BE2C (cell line): Measurements from ENCODE around the gene R3HDM2.
"Not testable (repeated sequence)": the region's sequence is repeated elsewhere in the genome, so short reads cannot be mapped to it uniquely, and the experiment has no call there.

ENCODE experiments used
- DNase-seq: peaks from one replicate; pipeline ENCODE4 v3.0.0-alpha.2; 2020
- H3K27me3 ChIP-seq: fragments of 250-450 bp; sonication (Bioruptor Pico); 2 replicates; pipeline ENCODE4 v1.5.1; 2020; ENCODE audit warnings: mild to moderate bottlenecking
- H3K36me3 ChIP-seq: fragments of 250-450 bp; sonication (Bioruptor Pico); 2 replicates; pipeline ENCODE4 v1.5.1; 2020; ENCODE audit warnings: mild to moderate bottlenecking
- H3K4me1 ChIP-seq: fragments of 250-450 bp; sonication (Bioruptor Pico); 2 replicates; pipeline ENCODE4 v1.5.1; 2020
- H3K4me3 ChIP-seq: 2 replicates; pipeline ENCODE4 v1.5.1; 2011; ENCODE audit warnings: low read depth, low read length
- H3K9me3 ChIP-seq: fragments of 250-450 bp; sonication (Bioruptor Pico); 2 replicates; pipeline ENCODE4 v1.5.1; 2020
- TF ChIP-seq, protein P1 (sequence below): IDR thresholded peaks from 2 replicates; pipeline ENCODE4 v1.5.1; 2012; ENCODE audit warnings: mild to moderate bottlenecking, low read depth, low read length

Gene R3HDM2

DNA sequence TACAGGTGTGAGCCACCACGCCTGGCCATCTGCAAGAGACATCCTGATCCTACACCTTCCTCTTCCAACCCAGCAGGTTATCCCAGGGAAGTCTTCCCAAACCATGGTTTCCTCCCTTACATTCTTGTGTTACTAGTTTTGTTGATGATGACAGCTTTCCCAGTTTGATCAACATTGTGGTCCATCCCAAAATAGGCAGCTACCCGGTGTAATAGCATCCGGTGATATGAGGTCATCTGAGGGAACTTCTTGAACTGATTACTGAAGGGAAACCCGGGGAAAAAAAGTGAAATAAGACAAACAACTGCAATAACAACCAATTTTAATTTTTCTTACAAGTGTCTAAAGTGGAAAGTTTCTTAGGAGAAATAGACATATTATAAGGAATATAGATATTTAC lies 134.6 kb downstream of the R3HDM2 start:
- no peaks in the 10 kb centered on the region for H3K27me3 ChIP-seq
- H3K4me1 ChIP-seq: no peaks in the 10 kb centered on the region
- no peaks in the 10 kb centered on the region for H3K9me3 ChIP-seq
- no peak overlapping the region for H3K4me3 ChIP-seq
- DNase-seq: no peak
- TF ChIP-seq, protein P1, sequence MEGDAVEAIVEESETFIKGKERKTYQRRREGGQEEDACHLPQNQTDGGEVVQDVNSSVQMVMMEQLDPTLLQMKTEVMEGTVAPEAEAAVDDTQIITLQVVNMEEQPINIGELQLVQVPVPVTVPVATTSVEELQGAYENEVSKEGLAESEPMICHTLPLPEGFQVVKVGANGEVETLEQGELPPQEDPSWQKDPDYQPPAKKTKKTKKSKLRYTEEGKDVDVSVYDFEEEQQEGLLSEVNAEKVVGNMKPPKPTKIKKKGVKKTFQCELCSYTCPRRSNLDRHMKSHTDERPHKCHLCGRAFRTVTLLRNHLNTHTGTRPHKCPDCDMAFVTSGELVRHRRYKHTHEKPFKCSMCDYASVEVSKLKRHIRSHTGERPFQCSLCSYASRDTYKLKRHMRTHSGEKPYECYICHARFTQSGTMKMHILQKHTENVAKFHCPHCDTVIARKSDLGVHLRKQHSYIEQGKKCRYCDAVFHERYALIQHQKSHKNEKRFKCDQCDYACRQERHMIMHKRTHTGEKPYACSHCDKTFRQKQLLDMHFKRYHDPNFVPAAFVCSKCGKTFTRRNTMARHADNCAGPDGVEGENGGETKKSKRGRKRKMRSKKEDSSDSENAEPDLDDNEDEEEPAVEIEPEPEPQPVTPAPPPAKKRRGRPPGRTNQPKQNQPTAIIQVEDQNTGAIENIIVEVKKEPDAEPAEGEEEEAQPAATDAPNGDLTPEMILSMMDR: no peak
- H3K36me3 ChIP-seq: peaks cover 12% of the 10 kb centered on the region

GRCh38 chr12:57282073-57282472 lies 148.8 kb downstream of the R3HDM2 start:
- not testable (repeated sequence) for H3K4me3 ChIP-seq, H3K36me3 ChIP-seq

GRCh38 chr12:57280211-57281062 lies 150.4 kb downstream of the R3HDM2 start:
- peak; percentile 75 for DNase-seq
- peaks cover 8% of the 10 kb centered on the region; the same call in 1 of the 2 replicates for H3K36me3 ChIP-seq
- H3K9me3 ChIP-seq: no peaks in the 10 kb centered on the region
- H3K4me3 ChIP-seq: peak overlapping the region; percentile 7; the same call in 1 of the 2 replicates
- TF ChIP-seq, protein P1: no peak
- H3K27me3 ChIP-seq: no peaks in the 10 kb centered on the region
- peaks cover 14% of the 10 kb centered on the region for H3K4me1 ChIP-seq

More at GRCh38 chr12:57282073-57282472, 148.8 kb downstream of the R3HDM2 start:
- DNase-seq, H3K9me3 ChIP-seq, H3K27me3 ChIP-seq: not testable (repeated sequence)
- peaks cover 14% of the 10 kb centered on the region for H3K4me1 ChIP-seq

GRCh38 chr12:57278465-57279381 lies 152.1 kb downstream of the R3HDM2 start:
- TF ChIP-seq, protein P1: no peak
- Histone ChIP-seq H3K36me3 (peaks cover 6% of the 10 kb centered on the region; the same call in 1 of the 2 replicates), H3K27me3 (no peaks in the 10 kb centered on the region), H3K4me1 (peaks cover 14% of the 10 kb centered on the region), H3K9me3 (no peaks in the 10 kb centered on the region), H3K4me3 (no peak overlapping the region)
- DNase-seq: no peak

GRCh38 chr12:57276935-57277563 lies 153.8 kb downstream of the R3HDM2 start:
- TF ChIP-seq, protein P1: peak; percentile 65
- peaks cover 28% of the 10 kb centered on the region for H3K4me1 ChIP-seq
- H3K4me3 ChIP-seq: no peak overlapping the region
- no peaks in the 10 kb centered on the region for H3K27me3 ChIP-seq
- DNase-seq: peak; percentile 42
- peaks cover 6% of the 10 kb centered on the region; the same call in 1 of the 2 replicates for H3K36me3 ChIP-seq
- H3K9me3 ChIP-seq: no peaks in the 10 kb centered on the region

DNA sequence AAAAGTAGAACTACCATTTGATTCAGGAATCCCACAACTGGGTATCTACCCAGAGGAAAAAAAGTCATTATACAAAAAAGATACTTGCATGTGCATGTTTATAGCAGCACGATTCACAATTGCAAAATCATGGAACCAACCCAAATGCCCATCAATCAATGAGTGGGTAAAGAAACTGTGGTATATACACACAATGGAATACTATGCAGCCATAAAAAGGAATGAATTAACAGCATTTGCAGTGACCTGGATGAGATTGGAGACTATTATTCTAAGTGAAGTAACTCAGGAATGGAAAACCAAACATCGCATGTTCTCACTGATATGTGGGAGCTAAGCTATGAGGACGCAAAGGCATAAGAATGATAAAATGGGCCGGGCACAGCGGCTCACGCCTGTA lies 154.6 kb downstream of the R3HDM2 start:
- H3K4me1 ChIP-seq: peaks cover 30% of the 10 kb centered on the region
- not testable (repeated sequence) for H3K9me3 ChIP-seq, H3K27me3 ChIP-seq, H3K36me3 ChIP-seq, DNase-seq, H3K4me3 ChIP-seq
